HepG2 (cell line): ENCODE data around the gene ENDOG. TPM values are rescaled to one million over a fixed set of nuclear protein-coding genes. Genes with fewer than 3 reads are reported as not detected.

Source experiments
- BRD4 ChIP-seq: sonication (generic); formaldehyde crosslinking; IDR thresholded peaks from 2 replicates; pipeline ENCODE4 v1.4.0; 2020; ENCODE audit warnings: missing genetic modification reagents
- GABPA ChIP-seq, 2 experiments: IDR thresholded peaks; 2 replicates each; pipeline ENCODE4 v1.6.1; 2011 to 2016; ENCODE audit warnings: low read depth in 2 of 2, low read length in 1 of 2, missing biosample characterization in 1 of 2, missing genetic modification characterization in 1 of 2
- GZF1 ChIP-seq: sonication (generic); formaldehyde crosslinking; IDR thresholded peaks from 2 replicates; pipeline ENCODE4 v1.5.1; 2020; ENCODE audit warnings: mild to moderate bottlenecking, missing genetic modification reagents
- MYNN ChIP-seq: sonication (generic); formaldehyde crosslinking; IDR thresholded peaks from 2 replicates; pipeline ENCODE4 v1.4.0; 2020; ENCODE audit warnings: mild to moderate bottlenecking, low read depth, missing genetic modification reagents
- PLRG1 ChIP-seq: fragments of 450-650 bp; conservative IDR thresholded peaks from 2 replicates; pipeline ENCODE4 v1.6.1; 2016
- RELA ChIP-seq: sonication (generic); formaldehyde crosslinking; IDR thresholded peaks from 2 replicates; pipeline ENCODE4 v1.4.0; 2020; ENCODE audit warnings: missing genetic modification reagents
- REXO4 ChIP-seq: sonication (generic); formaldehyde crosslinking; IDR thresholded peaks from 2 replicates; pipeline ENCODE4 v1.8.0; 2022; ENCODE audit warnings: missing genetic modification reagents, mild to moderate bottlenecking, borderline replicate concordance
- RORA ChIP-seq: sonication (generic); formaldehyde crosslinking; IDR thresholded peaks from 2 replicates; pipeline ENCODE4 v1.5.0; 2020; ENCODE audit warnings: mild to moderate bottlenecking, missing genetic modification reagents, moderate library complexity
- SAFB2 ChIP-seq: sonication (generic); formaldehyde crosslinking; IDR thresholded peaks from 2 replicates; pipeline ENCODE4 v1.5.1; 2020; ENCODE audit warnings: missing genetic modification reagents, low read depth, mild to moderate bottlenecking, borderline replicate concordance
- SIN3B ChIP-seq: fragments of 150-350 bp; IDR thresholded peaks from 2 replicates; pipeline ENCODE4 v1.6.1; 2014; ENCODE audit warnings: low read length
- ZBTB43 ChIP-seq: sonication (generic); formaldehyde crosslinking; conservative IDR thresholded peaks from 2 replicates; pipeline ENCODE4 v1.4.0; 2020; ENCODE audit warnings: missing genetic modification reagents
- ZNF343 ChIP-seq: sonication (generic); formaldehyde crosslinking; IDR thresholded peaks from 2 replicates; pipeline ENCODE4 v1.4.0; 2020; ENCODE audit warnings: mild to moderate bottlenecking, missing genetic modification reagents
- polyA plus RNA-seq, 8 experiments: library from polyadenylated mRNA; depleted of rRNA in 3 of 8; stranded (reverse) in 7 of 8; unstranded in 1 of 8; fragments of >200 nt; fragmentation: Illumina TruSeq in 4 of 8; extraction: Trizol in 4 of 8; gene quantifications; 2 replicates each; pipeline versions ENCODE4 v1.2.1 to v1.2.3, GENCODE V29; 2011 to 2016; ENCODE audit warnings: low read depth in 4 of 8, missing spikeins in 1 of 8, mixed read lengths in 1 of 8; ENCODE audit not compliant: insufficient read depth in 1 of 8
- total RNA-seq, 5 experiments: library from RNA; depleted of rRNA; stranded (reverse); fragments of >200 nt; fragmentation: Illumina TruSeq; extraction: Trizol; gene quantifications; 2 replicates each; pipeline ENCODE4 v1.2.3, GENCODE V29; 2016; ENCODE audit warnings: low read depth in 1 of 5
- TF ChIP-seq, protein P1 (sequence below): sonication (generic); formaldehyde crosslinking; IDR thresholded peaks from 2 replicates; pipeline ENCODE4 v1.4.0; 2020; ENCODE audit warnings: missing genetic modification reagents
- TF ChIP-seq, protein P2 (sequence below): sonication (generic); formaldehyde crosslinking; IDR thresholded peaks from 2 replicates; pipeline ENCODE4 v1.5.0; 2020; ENCODE audit warnings: mild to moderate bottlenecking, missing genetic modification reagents
- TF ChIP-seq, protein P3 (sequence below): sonication (generic); formaldehyde crosslinking; IDR thresholded peaks from 2 replicates; pipeline ENCODE4 v1.5.0; 2020; ENCODE audit warnings: mild to moderate bottlenecking, missing genetic modification reagents, borderline replicate concordance

Gene ENDOG
- total and polyA plus RNA-seq, 2 of the 13 experiments (the other 11 are each of a cell fraction or from before 2014, with no cell fraction given), result 26.3 to 28.8 TPM

GRCh38 chr9:128786681-128787601 is 31.4 kb upstream of the ENDOG start, which contains the start of gene TBC1D13 (continued):
- TF ChIP-seq, protein P1, sequence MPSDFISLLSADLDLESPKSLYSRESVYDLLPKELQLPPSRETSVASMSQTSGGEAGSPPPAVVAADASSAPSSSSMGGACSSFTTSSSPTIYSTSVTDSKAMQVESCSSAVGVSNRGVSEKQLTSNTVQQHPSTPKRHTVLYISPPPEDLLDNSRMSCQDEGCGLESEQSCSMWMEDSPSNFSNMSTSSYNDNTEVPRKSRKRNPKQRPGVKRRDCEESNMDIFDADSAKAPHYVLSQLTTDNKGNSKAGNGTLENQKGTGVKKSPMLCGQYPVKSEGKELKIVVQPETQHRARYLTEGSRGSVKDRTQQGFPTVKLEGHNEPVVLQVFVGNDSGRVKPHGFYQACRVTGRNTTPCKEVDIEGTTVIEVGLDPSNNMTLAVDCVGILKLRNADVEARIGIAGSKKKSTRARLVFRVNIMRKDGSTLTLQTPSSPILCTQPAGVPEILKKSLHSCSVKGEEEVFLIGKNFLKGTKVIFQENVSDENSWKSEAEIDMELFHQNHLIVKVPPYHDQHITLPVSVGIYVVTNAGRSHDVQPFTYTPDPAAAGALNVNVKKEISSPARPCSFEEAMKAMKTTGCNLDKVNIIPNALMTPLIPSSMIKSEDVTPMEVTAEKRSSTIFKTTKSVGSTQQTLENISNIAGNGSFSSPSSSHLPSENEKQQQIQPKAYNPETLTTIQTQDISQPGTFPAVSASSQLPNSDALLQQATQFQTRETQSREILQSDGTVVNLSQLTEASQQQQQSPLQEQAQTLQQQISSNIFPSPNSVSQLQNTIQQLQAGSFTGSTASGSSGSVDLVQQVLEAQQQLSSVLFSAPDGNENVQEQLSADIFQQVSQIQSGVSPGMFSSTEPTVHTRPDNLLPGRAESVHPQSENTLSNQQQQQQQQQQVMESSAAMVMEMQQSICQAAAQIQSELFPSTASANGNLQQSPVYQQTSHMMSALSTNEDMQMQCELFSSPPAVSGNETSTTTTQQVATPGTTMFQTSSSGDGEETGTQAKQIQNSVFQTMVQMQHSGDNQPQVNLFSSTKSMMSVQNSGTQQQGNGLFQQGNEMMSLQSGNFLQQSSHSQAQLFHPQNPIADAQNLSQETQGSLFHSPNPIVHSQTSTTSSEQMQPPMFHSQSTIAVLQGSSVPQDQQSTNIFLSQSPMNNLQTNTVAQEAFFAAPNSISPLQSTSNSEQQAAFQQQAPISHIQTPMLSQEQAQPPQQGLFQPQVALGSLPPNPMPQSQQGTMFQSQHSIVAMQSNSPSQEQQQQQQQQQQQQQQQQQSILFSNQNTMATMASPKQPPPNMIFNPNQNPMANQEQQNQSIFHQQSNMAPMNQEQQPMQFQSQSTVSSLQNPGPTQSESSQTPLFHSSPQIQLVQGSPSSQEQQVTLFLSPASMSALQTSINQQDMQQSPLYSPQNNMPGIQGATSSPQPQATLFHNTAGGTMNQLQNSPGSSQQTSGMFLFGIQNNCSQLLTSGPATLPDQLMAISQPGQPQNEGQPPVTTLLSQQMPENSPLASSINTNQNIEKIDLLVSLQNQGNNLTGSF (CRISPR knock-in tag), result peak; percentile 97
- TF ChIP-seq ZNF343 (CRISPR knock-in tag) (peak; percentile 97), GZF1 (CRISPR knock-in tag) (peak; percentile 92; the same call in 1 of the 2 replicates), PLRG1 (no peak), RORA (CRISPR knock-in tag) (no peak), BRD4 (CRISPR knock-in tag) (peak; percentile 37; the same call in 1 of the 2 replicates), RELA (no peak; the same call in 1 of the 2 replicates), MYNN (CRISPR knock-in tag) (peak; percentile 84; the same call in 1 of the 2 replicates), SIN3B (peak; percentile 65), REXO4 (CRISPR knock-in tag) (peak; percentile 90), SAFB2 (CRISPR knock-in tag) (peak; percentile 87), GABPA (IDR thresholded peaks at IDR 0.05; ENCODE audit: low read depth, low read length) (peak; percentile 67), GABPA (CRISPR knock-in tag; IDR thresholded peaks at IDR 0.05; ENCODE audit: low read depth) (peak; percentile 79), ZBTB43 (CRISPR knock-in tag) (peak; percentile 83)
- TF ChIP-seq, protein P2, sequence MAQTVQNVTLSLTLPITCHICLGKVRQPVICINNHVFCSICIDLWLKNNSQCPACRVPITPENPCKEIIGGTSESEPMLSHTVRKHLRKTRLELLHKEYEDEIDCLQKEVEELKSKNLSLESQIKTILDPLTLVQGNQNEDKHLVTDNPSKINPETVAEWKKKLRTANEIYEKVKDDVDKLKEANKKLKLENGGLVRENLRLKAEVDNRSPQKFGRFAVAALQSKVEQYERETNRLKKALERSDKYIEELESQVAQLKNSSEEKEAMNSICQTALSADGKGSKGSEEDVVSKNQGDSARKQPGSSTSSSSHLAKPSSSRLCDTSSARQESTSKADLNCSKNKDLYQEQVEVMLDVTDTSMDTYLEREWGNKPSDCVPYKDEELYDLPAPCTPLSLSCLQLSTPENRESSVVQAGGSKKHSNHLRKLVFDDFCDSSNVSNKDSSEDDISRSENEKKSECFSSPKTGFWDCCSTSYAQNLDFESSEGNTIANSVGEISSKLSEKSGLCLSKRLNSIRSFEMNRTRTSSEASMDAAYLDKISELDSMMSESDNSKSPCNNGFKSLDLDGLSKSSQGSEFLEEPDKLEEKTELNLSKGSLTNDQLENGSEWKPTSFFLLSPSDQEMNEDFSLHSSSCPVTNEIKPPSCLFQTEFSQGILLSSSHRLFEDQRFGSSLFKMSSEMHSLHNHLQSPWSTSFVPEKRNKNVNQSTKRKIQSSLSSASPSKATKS (CRISPR knock-in tag), result peak; percentile 89; the same call in 1 of the 2 replicates
- TF ChIP-seq, protein P3, sequence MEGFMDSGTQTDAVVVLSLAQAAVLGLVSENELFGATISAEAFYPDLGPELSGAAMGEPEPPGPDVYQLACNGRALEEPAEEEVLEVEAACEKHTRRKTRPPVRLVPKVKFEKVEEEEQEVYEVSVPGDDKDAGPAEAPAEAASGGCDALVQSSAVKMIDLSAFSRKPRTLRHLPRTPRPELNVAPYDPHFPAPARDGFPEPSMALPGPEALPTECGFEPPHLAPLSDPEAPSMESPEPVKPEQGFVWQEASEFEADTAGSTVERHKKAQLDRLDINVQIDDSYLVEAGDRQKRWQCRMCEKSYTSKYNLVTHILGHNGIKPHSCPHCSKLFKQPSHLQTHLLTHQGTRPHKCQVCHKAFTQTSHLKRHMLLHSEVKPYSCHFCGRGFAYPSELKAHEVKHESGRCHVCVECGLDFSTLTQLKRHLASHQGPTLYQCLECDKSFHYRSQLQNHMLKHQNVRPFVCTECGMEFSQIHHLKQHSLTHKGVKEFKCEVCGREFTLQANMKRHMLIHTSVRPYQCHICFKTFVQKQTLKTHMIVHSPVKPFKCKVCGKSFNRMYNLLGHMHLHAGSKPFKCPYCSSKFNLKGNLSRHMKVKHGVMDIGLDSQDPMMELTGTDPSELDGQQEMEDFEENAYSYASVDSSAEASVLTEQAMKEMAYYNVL (CRISPR knock-in tag), result peak; percentile 79
